Subcutaneous adipose tissue (tissue), 4 donors: ENCODE results near the gene PACSIN2. TPM values are rescaled to one million over a fixed set of nuclear protein-coding genes. Genes with fewer than 3 reads are reported as not detected.

Source experiments
- CTCF ChIP-seq: fragments of 450-650 bp; IDR thresholded peaks from one replicate; pipeline ENCODE4 v1.5.1; 2016; ENCODE audit warnings: low read depth, mild to moderate bottlenecking, control low read depth, antibody characterized with exemption, moderate library complexity
- total RNA-seq, 4 donors: library from RNA; depleted of rRNA; stranded (reverse); fragments of >200 nt; gene quantifications; one replicate each; pipeline ENCODE4 v1.1.0, GENCODE V29; 2016

Gene PACSIN2
- total RNA-seq, 4 donors from 2014 or later: 36.5 to 45.8 (median 39.9) TPM

DNA sequence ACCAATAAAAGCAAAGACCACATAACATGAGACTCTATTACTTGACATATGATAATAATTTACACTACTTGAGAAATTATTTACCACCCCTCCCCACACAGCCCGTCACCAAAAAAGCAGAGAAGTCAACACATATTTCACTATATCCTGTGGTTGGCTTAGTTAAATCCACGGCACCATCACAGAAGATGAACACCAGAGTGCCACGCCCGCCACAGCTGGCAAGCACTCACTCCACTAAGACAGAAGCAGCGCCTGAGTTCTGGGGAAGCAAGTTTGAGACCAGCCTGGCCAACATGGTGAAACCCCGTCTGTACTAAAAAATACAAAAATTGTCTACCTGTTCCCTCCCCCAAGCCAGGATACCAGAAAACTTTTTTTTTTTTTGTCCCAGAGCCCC lies 53.1 kb downstream of the PACSIN2 start:
- TF ChIP-seq CTCF: no peak

- no peak for TF ChIP-seq CTCF
Observed at GRCh38 chr22:42960531-42961399, 54.2 kb downstream of the PACSIN2 start.

GRCh38 chr22:42959576-42960509 lies 55.1 kb downstream of the PACSIN2 start:
- no peak for TF ChIP-seq CTCF

DNA sequence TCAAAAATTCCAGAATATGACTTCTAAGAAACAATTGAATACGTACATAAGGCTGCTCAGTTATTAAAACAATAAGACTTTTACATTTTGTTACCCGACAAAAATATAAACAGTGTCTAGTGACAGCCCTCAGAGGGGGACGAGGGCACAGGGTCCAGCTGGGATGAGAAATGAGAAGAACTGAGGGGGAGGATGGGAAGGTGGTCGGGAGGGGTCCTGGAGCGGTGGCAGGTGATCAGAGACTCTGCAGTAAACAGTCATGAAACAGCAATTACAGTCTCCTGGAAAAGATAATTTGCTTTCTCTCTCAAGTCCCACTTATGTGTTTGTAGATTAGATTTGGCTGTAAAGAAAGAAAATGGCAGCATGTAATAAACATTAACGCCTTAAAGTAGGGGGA lies 56.0 kb downstream of the PACSIN2 start:
- no peak for TF ChIP-seq CTCF

DNA sequence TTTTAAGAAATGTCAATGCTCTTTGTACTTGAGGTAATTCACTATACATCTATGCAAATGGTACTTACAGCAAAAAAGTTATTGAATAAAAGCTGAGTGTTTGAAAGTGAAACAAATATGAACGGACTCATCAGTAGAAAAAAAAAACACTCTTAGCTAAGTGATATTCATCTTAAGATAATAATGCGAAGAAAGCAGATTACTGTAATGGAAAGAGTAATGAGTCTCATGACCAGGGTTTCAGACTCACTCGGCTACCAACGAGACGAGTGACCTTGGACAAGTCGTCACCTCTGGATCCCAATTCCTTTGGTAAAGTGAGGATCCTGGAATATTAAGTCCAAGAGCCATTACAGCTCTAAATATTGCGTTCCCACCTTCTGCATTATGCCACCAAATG lies 57.0 kb downstream of the PACSIN2 start:
- no peak for TF ChIP-seq CTCF

DNA sequence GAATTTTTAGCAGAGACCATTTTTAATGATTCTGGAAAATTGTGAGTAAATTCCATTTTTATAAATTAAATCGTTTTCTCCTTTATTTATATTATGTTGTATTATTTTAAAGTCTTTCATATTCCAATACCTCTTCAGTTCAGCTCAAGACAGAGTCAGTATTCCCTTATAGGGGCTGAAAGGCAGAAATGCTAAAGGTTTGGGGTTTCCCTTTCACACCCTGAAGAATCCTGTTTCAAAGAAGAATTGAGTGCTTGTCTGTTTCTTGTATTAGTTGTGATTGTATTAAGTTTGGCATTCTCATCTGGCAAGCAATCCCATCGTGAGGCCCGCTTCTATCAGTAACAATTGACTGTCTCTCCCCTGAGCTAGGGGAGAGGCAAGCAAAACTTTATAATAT lies 57.4 kb downstream of the PACSIN2 start:
- TF ChIP-seq CTCF: no peak

DNA sequence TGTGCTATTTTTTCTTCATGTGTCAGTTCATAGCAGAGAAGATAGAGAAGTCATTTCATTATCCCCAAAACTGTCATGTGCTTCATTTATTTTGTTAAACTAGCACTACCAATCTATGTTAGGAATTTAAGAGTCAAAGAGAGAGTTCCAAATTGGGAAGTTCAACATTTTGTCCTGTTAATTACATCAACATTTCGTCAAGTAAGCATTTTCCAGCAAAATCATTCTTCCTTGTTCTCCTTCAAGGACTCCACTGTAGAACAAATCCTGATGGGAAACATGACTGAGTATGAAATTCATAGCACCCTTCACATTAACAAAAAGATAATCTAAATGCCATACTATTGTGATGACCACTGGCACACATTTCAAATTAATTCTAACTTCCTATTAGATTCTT lies 59.1 kb downstream of the PACSIN2 start:
- no peak for TF ChIP-seq CTCF
